DMS53 (cell line): Measurements from ENCODE around the gene TRAF7.
"Not testable (repeated sequence)": the region's sequence is repeated elsewhere in the genome, so short reads cannot be mapped to it uniquely, and the experiment has no call there.

Experiments
- DNase-seq: peaks from one replicate; lab custom pipeline; 2025; lab: John Stamatoyannopoulos, UW

TRAF7 gene

DNA sequence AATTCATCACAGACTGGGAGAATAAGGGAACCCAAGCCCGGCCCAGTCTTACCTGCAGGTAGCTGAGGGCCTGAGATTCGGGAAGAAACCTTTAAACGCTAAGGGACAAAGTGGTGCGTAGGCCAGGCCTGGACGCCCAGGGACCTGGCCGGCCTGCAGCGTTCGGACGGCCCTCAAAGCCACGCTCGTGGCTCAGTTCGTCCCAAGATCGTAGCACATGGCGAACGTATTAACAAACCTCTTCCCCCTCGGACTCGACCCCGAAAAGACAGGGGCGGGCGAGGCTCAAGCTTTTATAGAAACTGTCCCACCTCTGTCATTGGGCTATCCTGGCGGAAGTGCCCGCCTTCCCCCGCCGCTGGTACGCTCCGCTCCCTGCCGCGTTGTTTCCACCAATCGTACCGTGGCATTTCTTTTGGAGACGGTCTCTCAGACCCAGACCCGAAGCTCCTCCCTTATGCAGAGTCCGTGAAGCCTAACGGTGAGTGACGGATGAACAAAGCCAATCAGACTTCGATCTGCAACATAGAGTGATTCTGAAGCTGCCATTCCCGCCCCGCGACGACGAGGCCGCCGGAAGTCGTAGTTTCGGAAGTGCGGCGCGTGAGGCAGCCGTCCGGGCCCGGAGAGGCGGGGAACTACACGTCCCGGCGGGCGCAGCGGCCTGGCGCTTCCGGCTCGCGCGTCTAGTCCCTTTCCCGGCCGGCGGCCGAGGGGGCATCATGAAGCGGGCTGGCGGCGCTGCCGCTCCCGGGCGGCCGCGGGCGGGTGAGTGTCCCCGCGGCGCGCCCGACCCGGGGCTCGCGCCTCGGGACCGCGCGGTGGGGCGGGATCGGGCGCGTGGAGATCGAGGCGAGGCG lies at the start of gene TRAF7:
Gene TRAF7, plus strand, starts transcription at position 692 of the 860 bp plus-strand sequence. CDS start 8,139 bp downstream, outside the sequence.
- peak; percentile 99 for DNase-seq

- not testable (repeated sequence) for DNase-seq
Measured at GRCh38 chr16:2106211-2106610, 49.4 kb upstream of the TRAF7 start.

DNA sequence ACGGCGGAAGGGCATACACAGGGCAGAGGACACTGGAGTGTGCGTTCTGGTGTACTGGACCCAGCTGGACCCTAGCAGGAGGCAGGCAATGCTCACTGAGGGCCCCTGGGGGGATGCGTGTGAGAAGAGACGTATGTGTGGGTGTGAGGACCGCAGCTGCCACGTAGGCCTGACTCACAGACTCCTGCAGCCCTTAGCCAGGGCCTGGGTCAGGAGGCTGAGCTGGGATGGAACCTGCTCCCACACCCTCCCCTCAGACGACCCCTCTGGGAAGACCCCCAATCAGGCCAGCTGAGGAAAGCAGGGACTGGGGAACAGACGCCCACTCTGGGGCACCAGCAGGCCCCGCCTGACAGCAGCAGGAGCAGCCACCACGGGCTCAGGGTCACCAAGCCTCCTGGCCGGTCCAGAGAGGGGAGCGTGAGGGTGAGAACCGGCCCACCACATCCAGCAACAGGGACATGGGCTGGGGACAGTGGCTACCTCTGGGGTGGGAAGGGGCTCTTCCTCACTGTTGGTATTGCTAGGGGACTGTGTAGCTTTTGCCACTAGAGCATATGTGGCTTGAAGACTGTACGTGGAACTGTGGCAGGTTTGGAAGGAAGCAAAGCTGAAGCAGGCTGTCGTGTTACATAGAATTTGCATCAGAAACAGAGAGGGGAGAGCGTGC lies 48.3 kb upstream of the TRAF7 start:
- not testable (repeated sequence) for DNase-seq

DNA sequence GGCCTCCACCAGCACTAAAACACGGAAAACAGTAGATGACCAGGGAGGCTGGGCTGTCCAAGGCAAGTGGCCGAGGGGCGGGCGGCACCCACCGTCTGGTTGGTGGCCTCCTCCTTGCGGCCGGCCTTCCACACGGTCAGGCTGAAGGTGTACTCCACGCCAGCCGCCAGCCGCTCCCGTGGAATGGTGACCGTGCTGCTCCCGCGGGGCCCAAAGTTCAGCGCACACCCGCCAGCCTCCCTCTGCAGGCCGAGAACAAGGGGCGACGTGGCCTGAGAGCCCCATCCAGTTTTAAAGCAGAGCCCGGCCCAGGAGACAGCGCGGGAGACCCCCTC lies 47.8 kb upstream of the TRAF7 start:
- not testable (repeated sequence) for DNase-seq

- not testable (repeated sequence) for DNase-seq
Measured at GRCh38 chr16:2108446-2109270, 46.9 kb upstream of the TRAF7 start.

DNA sequence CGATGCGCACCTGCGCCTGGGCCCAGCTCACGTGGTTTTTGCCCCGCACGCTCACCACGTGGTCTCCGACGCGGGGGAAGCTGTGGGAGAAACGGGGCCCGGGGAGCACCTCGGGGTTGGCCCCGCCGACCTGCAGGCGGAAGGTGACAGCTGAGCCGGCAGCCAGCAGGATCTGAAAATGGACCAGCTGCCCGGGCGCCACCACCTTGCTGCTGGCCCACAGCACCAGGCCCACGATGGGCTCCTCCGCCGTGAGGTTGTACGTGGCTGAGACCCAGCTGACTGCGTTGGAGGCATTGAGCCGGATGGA lies 46.4 kb upstream of the TRAF7 start:
- not testable (repeated sequence) for DNase-seq

GRCh38 chr16:2109872-2110271 lies 45.7 kb upstream of the TRAF7 start:
- not testable (repeated sequence) for DNase-seq

DNA sequence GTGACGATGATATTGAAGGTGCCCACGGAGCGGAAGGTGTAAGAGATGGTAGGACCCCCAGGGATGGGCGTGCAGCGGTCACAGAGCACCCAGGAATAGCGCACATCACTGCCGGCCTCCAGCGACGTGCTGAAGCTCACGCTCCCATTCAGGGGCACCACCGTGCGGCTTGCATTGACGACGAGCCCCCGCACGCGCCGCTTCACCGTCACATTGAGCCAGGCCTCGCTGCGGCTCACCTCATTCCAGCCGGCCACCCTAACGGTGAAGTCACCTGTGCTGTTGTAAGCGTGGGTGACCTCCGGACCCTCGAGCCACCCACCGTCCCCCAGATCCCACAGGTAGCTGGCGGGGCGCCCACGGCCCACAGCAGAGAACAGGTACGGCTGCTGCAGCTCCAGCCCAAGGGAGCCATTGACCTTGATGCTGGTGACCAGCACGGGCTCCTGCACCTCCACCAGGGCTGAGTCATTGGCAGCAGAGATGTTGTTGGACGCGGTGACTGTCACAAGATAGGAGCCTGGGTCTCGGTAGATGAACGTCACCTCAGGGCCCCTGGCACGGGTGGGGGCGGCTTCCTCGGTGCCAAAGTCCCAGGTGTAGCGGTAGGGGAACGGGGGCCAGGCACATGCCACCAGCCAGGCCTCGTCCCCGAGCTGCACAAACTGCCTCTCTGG lies 45.1 kb upstream of the TRAF7 start:
- not testable (repeated sequence) for DNase-seq

GRCh38 chr16:2111009-2111353 lies 44.6 kb upstream of the TRAF7 start:
- not testable (repeated sequence) for DNase-seq

- DNase-seq, result not testable (repeated sequence)
Measured at GRCh38 chr16:2111412-2112335, 43.9 kb upstream of the TRAF7 start.

DNA sequence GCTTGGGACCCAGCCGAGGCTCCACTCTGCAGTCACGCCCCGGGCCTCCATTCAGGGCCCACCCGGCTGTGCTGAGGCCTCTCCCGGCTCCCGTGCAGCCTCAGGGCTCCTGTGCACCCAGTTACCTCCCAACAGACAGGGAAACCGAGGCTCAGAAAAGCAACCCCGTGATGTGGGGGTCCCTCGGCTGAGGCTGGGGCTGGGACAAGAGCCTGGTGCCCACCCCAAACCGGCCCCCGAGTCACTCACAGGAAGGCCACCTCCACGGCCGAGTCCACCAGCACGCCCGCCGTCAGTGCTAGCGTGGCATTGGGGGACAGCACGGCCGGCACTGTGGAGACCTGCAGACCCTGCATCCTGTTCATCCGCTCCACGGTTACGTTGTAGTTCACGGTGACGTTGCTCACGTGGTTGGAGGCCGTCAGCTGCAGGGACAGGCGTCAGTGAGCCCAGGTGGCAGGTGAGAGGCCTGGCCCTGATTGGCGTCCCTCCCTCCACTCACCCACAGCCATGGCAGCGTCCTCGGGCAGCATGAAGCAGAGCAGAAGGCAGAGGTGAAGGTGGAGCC lies 43.0 kb upstream of the TRAF7 start:
- DNase-seq, result not testable (repeated sequence)

GRCh38 chr16:2114225-2114624 lies 41.4 kb upstream of the TRAF7 start:
- DNase-seq, result not testable (repeated sequence)

GRCh38 chr16:2114885-2115590 lies 40.5 kb upstream of the TRAF7 start:
- DNase-seq, result not testable (repeated sequence)

- no peak for DNase-seq
Measured at GRCh38 chr16:2115591-2115973, 40.0 kb upstream of the TRAF7 start.

GRCh38 chr16:2116428-2116827 lies 39.2 kb upstream of the TRAF7 start:
- not testable (repeated sequence) for DNase-seq

DNA sequence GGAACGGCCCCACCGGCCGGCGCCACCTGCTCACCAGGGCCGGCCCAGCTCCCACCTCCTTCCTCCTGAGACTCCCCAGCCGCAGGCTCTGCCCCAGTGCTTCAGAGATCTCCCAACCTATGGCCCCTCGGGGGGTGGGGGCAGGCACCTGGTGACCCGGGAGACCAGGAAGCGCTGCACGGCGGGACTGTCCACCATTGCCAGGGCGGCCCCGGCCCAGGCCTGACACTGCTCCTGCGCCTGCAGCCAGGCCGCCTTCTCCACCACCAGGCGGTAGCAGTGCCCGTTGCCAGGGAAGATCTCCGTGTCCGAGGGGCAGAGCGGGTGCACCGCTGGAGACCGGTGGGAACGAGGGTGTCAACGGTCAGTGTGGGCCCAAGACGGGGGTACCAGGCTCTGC lies 38.2 kb upstream of the TRAF7 start:
- not testable (repeated sequence) for DNase-seq

DNA sequence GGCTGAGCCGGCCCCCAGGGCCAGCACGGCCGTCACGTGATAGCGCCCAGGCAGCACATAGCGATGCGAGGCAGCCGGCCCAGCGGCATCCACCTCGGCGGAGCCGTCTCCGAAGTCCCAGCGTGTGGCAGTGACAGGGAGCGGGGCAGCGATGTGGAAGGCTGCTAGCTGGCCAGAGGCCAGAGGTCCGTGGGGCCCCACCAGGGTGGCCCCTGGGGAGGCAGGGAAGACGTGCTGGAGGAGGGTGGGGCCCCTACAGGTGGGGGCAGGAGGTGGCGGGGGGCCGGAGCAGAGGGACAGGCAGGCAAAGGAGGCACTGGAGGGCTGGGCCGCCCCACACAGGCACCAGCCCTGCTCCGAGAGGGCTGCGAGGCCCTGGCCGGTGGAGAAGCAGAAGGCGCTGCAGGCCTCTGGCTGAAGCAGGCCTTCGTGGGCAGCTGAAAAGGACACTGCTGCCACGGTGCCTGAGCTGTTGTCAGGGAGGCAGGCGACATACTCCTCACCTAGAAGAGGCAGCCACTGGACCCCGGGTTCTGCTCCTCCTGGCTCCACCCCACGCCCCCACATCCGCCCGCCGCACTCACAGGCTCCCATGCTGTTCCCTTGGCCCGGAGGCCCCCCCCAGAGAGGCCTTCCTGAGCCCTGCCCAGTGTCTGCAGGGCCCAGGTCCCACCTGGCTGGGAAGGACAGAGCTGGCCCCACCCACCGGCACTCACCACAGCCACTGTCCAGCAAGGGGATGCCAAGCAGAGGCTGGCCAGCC lies 37.4 kb upstream of the TRAF7 start:
- DNase-seq, result not testable (repeated sequence)

- DNase-seq, result not testable (repeated sequence)
Measured at GRCh38 chr16:2121325-2121724, 34.3 kb upstream of the TRAF7 start.

DNA sequence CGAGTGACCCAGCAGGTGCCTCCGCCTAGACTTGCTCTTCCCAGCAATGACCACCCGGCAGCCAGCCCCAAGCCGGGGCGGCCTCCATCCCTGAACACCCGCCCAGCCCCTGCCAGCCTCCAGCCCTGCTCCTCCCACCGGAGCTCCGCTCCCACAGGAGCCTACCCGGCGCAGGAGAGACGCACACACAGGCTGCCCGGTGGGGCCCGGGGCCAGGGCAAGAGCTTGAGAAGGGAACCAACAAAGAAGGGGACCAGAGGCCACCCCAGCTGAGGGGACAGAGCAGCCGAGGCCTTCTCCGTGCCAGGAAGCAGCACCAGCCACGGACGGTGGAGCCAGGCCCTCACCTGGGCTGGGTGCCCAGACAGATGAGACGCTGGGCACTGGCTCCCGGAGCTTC lies 33.7 kb upstream of the TRAF7 start:
- DNase-seq, result no peak
